HepG2 (cell line): ENCODE measurements around the gene TCFL5. TPM values are rescaled to one million over a fixed set of nuclear protein-coding genes. Genes with fewer than 3 reads are reported as not detected.

Source experiments
- BRCA1 ChIP-seq: sonication (generic); formaldehyde crosslinking; IDR thresholded peaks from 2 replicates; pipeline ENCODE4 v1.4.0; 2020; ENCODE audit warnings: missing genetic modification reagents
- CCDC6 ChIP-seq: sonication (generic); formaldehyde crosslinking; IDR thresholded peaks from 2 replicates; pipeline ENCODE4 v1.8.1; 2022; ENCODE audit warnings: mild to moderate bottlenecking, missing genetic modification reagents, moderate library complexity
- CREB1 ChIP-seq, 2 experiments: fragments of 450-650 bp in 1 of 2; IDR thresholded peaks; 2 replicates each; pipeline ENCODE4 v1.6.1; 2016 to 2017; ENCODE audit warnings: control low read depth in 1 of 2, mild to moderate bottlenecking in 1 of 2, missing compliant biosample characterization in 1 of 2, missing genetic modification characterization in 1 of 2
- DMAP1 ChIP-seq: IDR thresholded peaks from 2 replicates; pipeline ENCODE4 v1.6.1; 2016
- GLI4 ChIP-seq: sonication (generic); formaldehyde crosslinking; IDR thresholded peaks from 2 replicates; pipeline ENCODE4 v1.5.1; 2020; ENCODE audit warnings: missing genetic modification reagents, mild to moderate bottlenecking, moderate library complexity, borderline replicate concordance
- HOXA3 ChIP-seq: sonication (generic); formaldehyde crosslinking; IDR thresholded peaks from 2 replicates; pipeline ENCODE4 v1.5.0; 2020; ENCODE audit warnings: missing genetic modification reagents
- HOXA7 ChIP-seq: sonication (generic); formaldehyde crosslinking; IDR thresholded peaks from 2 replicates; pipeline ENCODE4 v1.8.1; 2022; ENCODE audit warnings: mild to moderate bottlenecking, missing genetic modification reagents, moderate library complexity
- KLF9 ChIP-seq: IDR thresholded peaks from 2 replicates; pipeline ENCODE4 v1.6.1; 2016; ENCODE audit warnings: low read depth
- NFATC3 ChIP-seq: sonication (generic); formaldehyde crosslinking; IDR thresholded peaks from 2 replicates; pipeline ENCODE4 v1.5.1; 2020; ENCODE audit warnings: mild to moderate bottlenecking, missing genetic modification reagents
- NRL ChIP-seq: sonication (generic); formaldehyde crosslinking; IDR thresholded peaks from 2 replicates; pipeline ENCODE4 v1.5.0; 2020; ENCODE audit warnings: missing genetic modification reagents, mild to moderate bottlenecking, moderate library complexity, borderline replicate concordance
- PCBP2 ChIP-seq: fragments of 200-400 bp; formaldehyde crosslinking; optimal IDR thresholded peaks from 2 replicates; pipeline ENCODE3; 2018; ENCODE audit warnings: low read length, low read depth; ENCODE audit not compliant: poor library complexity, severe bottlenecking
- POLR2AphosphoS2 ChIP-seq: IDR thresholded peaks from 2 replicates; pipeline ENCODE4 v1.6.1; 2011; ENCODE audit warnings: low read depth, low read length, improper control_type of control experiment
- RARA ChIP-seq: IDR thresholded peaks from 2 replicates; pipeline ENCODE4 v1.6.1; 2016; ENCODE audit warnings: missing genetic modification reagents, missing compliant biosample characterization
- SALL1 ChIP-seq: sonication (generic); formaldehyde crosslinking; IDR thresholded peaks from 2 replicates; pipeline ENCODE4 v1.8.0; 2022; ENCODE audit warnings: mild to moderate bottlenecking, missing genetic modification reagents
- TEAD2 ChIP-seq: sonication (generic); formaldehyde crosslinking; IDR thresholded peaks from 2 replicates; pipeline ENCODE4 v1.9.0; 2021; ENCODE audit warnings: missing genetic modification reagents
- ZBTB1 ChIP-seq: sonication (generic); formaldehyde crosslinking; IDR thresholded peaks from 2 replicates; pipeline ENCODE4 v1.4.0; 2020; ENCODE audit warnings: missing genetic modification reagents, borderline replicate concordance
- ZNF20 ChIP-seq: sonication (generic); formaldehyde crosslinking; IDR thresholded peaks from 2 replicates; pipeline ENCODE4 v1.4.0; 2020; ENCODE audit warnings: mild to moderate bottlenecking, moderate library complexity, missing genetic modification reagents
- ZNF225 ChIP-seq: sonication (generic); formaldehyde crosslinking; IDR thresholded peaks from 2 replicates; pipeline ENCODE4 v1.4.0; 2020; ENCODE audit warnings: mild to moderate bottlenecking, missing genetic modification reagents
- ZNF292 ChIP-seq: sonication (generic); formaldehyde crosslinking; IDR thresholded peaks from 2 replicates; pipeline ENCODE4 v1.8.1; 2022; ENCODE audit warnings: mild to moderate bottlenecking, low read depth, missing genetic modification reagents, borderline replicate concordance
- ZNF552 ChIP-seq: sonication (generic); formaldehyde crosslinking; IDR thresholded peaks from 2 replicates; pipeline ENCODE4 v1.9.0; 2022; ENCODE audit warnings: missing genetic modification reagents, mild to moderate bottlenecking, borderline replicate concordance
- ZNF598 ChIP-seq: sonication (generic); formaldehyde crosslinking; IDR thresholded peaks from 2 replicates; pipeline ENCODE4 v1.5.1; 2020; ENCODE audit warnings: mild to moderate bottlenecking, missing genetic modification reagents, borderline replicate concordance
- ZNF614 ChIP-seq: IDR thresholded peaks from 2 replicates; pipeline ENCODE4 v1.6.1; 2018; ENCODE audit warnings: missing biosample characterization, missing genetic modification reagents, inconsistent platforms, borderline replicate concordance
- polyA plus RNA-seq, 8 experiments: library from polyadenylated mRNA; depleted of rRNA in 3 of 8; stranded (reverse) in 7 of 8; unstranded in 1 of 8; fragments of >200 nt; fragmentation: Illumina TruSeq in 4 of 8; extraction: Trizol in 4 of 8; gene quantifications; 2 replicates each; pipeline versions ENCODE4 v1.2.1 to v1.2.3, GENCODE V29; 2011 to 2016; ENCODE audit warnings: low read depth in 4 of 8, missing spikeins in 1 of 8, mixed read lengths in 1 of 8; ENCODE audit not compliant: insufficient read depth in 1 of 8
- total RNA-seq, 5 experiments: library from RNA; depleted of rRNA; stranded (reverse); fragments of >200 nt; fragmentation: Illumina TruSeq; extraction: Trizol; gene quantifications; 2 replicates each; pipeline ENCODE4 v1.2.3, GENCODE V29; 2016; ENCODE audit warnings: low read depth in 1 of 5
- TF ChIP-seq, protein P1 (sequence below): sonication (generic); formaldehyde crosslinking; IDR thresholded peaks from 2 replicates; pipeline ENCODE4 v1.5.1; 2020; ENCODE audit warnings: mild to moderate bottlenecking, missing genetic modification reagents, moderate library complexity
- TF ChIP-seq, protein P2 (sequence below): sonication (generic); formaldehyde crosslinking; IDR thresholded peaks from 2 replicates; pipeline ENCODE4 v1.4.0; 2020; ENCODE audit warnings: missing genetic modification reagents
- TF ChIP-seq, protein P3 (sequence below): sonication (generic); formaldehyde crosslinking; IDR thresholded peaks from 2 replicates; pipeline ENCODE4 v1.8.0; 2022; ENCODE audit warnings: missing genetic modification reagents, low read depth, mild to moderate bottlenecking, borderline replicate concordance

Gene TCFL5
- total and polyA plus RNA-seq, 2 of the 13 experiments (the other 11 are each of a cell fraction or from before 2014, with no cell fraction given): 14.8 to 20.0 TPM

DNA sequence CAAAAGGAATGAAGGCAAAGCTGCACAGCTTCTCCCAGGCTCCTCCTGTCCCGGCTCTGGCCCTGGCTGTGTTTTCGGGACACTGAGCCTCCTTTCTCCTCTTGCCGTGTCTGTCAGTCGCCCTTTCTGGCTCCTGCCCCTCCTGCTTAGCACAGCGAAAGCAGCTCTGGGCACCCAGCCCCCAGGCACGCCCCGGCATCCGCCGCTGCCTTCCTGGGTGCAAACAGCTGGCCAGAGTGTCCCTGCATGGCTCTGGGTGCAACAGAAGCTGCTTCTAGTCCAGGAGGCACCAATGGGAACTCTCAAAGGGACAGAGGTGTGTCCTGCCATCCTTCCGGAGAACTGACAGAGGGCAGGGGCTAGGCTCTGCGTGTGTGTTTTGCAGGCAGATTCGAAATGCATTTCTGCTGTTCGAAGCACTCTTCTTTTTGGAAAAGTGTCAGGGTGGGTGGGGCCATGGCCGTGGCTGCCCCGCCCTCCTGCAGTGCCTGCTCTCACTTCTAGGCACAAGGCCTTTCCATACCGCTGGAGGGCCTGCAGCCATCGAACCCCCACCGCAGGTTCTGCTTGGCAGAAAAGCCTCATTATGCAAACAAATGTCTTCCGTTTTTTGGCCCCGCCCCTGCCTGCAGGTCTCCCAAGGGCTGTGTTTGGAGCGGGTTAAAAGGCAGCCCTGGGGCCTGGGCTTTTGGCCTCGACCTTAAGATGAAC lies 29.3 kb downstream of the TCFL5 start (continued):
- no peak for TF ChIP-seq GLI4 (CRISPR knock-in tag)
- no peak for TF ChIP-seq PCBP2
- TF ChIP-seq ZNF614 (CRISPR knock-in tag): no peak
- no peak for TF ChIP-seq NFATC3 (CRISPR knock-in tag)
- TF ChIP-seq ZNF225: no peak
- TF ChIP-seq POLR2AphosphoS2: no peak
- TF ChIP-seq ZNF598 (CRISPR knock-in tag): peak; percentile 28; the same call in 1 of the 2 replicates
- TF ChIP-seq, protein P1, sequence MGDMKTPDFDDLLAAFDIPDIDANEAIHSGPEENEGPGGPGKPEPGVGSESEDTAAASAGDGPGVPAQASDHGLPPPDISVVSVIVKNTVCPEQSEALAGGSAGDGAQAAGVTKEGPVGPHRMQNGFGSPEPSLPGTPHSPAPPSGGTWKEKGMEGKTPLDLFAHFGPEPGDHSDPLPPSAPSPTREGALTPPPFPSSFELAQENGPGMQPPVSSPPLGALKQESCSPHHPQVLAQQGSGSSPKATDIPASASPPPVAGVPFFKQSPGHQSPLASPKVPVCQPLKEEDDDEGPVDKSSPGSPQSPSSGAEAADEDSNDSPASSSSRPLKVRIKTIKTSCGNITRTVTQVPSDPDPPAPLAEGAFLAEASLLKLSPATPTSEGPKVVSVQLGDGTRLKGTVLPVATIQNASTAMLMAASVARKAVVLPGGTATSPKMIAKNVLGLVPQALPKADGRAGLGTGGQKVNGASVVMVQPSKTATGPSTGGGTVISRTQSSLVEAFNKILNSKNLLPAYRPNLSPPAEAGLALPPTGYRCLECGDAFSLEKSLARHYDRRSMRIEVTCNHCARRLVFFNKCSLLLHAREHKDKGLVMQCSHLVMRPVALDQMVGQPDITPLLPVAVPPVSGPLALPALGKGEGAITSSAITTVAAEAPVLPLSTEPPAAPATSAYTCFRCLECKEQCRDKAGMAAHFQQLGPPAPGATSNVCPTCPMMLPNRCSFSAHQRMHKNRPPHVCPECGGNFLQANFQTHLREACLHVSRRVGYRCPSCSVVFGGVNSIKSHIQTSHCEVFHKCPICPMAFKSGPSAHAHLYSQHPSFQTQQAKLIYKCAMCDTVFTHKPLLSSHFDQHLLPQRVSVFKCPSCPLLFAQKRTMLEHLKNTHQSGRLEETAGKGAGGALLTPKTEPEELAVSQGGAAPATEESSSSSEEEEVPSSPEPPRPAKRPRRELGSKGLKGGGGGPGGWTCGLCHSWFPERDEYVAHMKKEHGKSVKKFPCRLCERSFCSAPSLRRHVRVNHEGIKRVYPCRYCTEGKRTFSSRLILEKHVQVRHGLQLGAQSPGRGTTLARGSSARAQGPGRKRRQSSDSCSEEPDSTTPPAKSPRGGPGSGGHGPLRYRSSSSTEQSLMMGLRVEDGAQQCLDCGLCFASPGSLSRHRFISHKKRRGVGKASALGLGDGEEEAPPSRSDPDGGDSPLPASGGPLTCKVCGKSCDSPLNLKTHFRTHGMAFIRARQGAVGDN (CRISPR knock-in tag): peak; percentile 51
- TF ChIP-seq ZBTB1 (CRISPR knock-in tag): 0 out of 2 replicates have a peak, but pooled peaks have one; percentile 32
- TF ChIP-seq TEAD2 (CRISPR knock-in tag): no peak
- TF ChIP-seq SALL1 (CRISPR knock-in tag): no peak
- TF ChIP-seq BRCA1 (CRISPR knock-in tag): no peak
- no peak for TF ChIP-seq ZNF20 (CRISPR knock-in tag)
- no peak for TF ChIP-seq ZNF292
- no peak for TF ChIP-seq CCDC6 (CRISPR knock-in tag)
- TF ChIP-seq RARA: no peak
- TF ChIP-seq NRL (CRISPR knock-in tag): peak; percentile 43; the same call in 1 of the 2 replicates
- TF ChIP-seq HOXA3 (CRISPR knock-in tag): no peak
- no peak for TF ChIP-seq ZNF552 (CRISPR knock-in tag)
- TF ChIP-seq, protein P2, sequence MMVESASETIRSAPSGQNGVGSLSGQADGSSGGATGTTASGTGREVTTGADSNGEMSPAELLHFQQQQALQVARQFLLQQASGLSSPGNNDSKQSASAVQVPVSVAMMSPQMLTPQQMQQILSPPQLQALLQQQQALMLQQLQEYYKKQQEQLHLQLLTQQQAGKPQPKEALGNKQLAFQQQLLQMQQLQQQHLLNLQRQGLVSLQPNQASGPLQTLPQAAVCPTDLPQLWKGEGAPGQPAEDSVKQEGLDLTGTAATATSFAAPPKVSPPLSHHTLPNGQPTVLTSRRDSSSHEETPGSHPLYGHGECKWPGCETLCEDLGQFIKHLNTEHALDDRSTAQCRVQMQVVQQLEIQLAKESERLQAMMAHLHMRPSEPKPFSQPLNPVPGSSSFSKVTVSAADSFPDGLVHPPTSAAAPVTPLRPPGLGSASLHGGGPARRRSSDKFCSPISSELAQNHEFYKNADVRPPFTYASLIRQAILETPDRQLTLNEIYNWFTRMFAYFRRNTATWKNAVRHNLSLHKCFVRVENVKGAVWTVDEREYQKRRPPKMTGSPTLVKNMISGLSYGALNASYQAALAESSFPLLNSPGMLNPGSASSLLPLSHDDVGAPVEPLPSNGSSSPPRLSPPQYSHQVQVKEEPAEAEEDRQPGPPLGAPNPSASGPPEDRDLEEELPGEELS (CRISPR knock-in tag): 0 out of 2 replicates have a peak, but pooled peaks have one; percentile 14
- TF ChIP-seq, protein P3, sequence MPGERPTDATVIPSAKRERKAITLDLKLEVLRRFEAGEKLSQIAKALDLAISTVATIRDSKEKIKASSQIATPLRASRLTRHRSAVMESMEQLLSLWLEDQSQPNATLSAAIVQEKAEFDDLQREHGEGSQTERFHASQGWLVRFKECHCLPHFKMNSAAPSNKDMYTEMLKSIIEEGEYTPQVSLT (CRISPR knock-in tag): no peak
- no peak for TF ChIP-seq CREB1 (IDR thresholded peaks at IDR 0.05)
- no peak for TF ChIP-seq CREB1 (CRISPR knock-in tag; IDR thresholded peaks at IDR 0.05)
- no peak for TF ChIP-seq HOXA7 (CRISPR knock-in tag)
- TF ChIP-seq DMAP1 (CRISPR knock-in tag): no peak
- no peak for TF ChIP-seq KLF9 (CRISPR knock-in tag)
